B cell (primary cell): ENCODE data around the gene PDGFRA. TPM values are rescaled to one million over a fixed set of nuclear protein-coding genes. Genes with fewer than 3 reads are reported as not detected.
"Not testable (repeated sequence)": the region's sequence is repeated elsewhere in the genome, so short reads cannot be mapped to it uniquely, and the experiment has no call there.

Experiments used
- ATAC-seq: fragments of 200-7000 bp; cut with Tn5 transposase; one replicate; pipeline ENCODE4 v1.10.0; 2021; ENCODE audit warnings: low read depth, mild to moderate bottlenecking, moderate number of reproducible peaks, moderate library complexity
- CTCF ChIA-PET: fragments of 350-600 bp; sonication (Branson Sonifier 250); formaldehyde crosslinking; loops from one replicate; lab custom pipeline; 2021; ENCODE audit warnings: antibody characterized with exemption, inconsistent platforms; lab: Charles Lee
- POLR2A ChIA-PET: fragments of 350-600 bp; sonication (Branson Sonifier 250); formaldehyde crosslinking; loops from one replicate; lab custom pipeline; 2021; ENCODE audit warnings: antibody characterized with exemption; lab: Charles Lee
- DNase-seq: peaks from one replicate; pipeline ENCODE4 v3.0.0; 2013
- H2AFZ ChIP-seq: 2 replicates; pipeline ENCODE4 v1.6.1; 2012; ENCODE audit warnings: mild to moderate bottlenecking, low read depth, low read length; ENCODE audit not compliant: insufficient read depth, poor library complexity, severe bottlenecking
- H3K27ac ChIP-seq, 2 donors: 1 replicate in 1 of 2; 2 replicates in 1 of 2; pipeline ENCODE4 v1.5.1; 2012 to 2013; ENCODE audit warnings: low read length in 2 of 2, mild to moderate bottlenecking in 2 of 2, moderate library complexity in 1 of 2
- H3K27me3 ChIP-seq, 4 experiments: fragments of 200-600 bp in 1 of 4; sonication (generic) in 1 of 4; replicated peaks in 1 of 4; 1 replicate in 2 of 4; 2 replicates in 2 of 4; pipeline versions ENCODE4 v1.6.1 to v1.7.0; 2013 to 2016; ENCODE audit warnings: low read length in 3 of 4, mild to moderate bottlenecking in 2 of 4, mixed read lengths in 1 of 4, moderate library complexity in 1 of 4; ENCODE audit not compliant: insufficient read depth in 4 of 4, control insufficient read depth in 3 of 4; ENCODE audit errors: control extremely low read depth in 1 of 4
- H3K36me3 ChIP-seq, 2 experiments: replicated peaks in 1 of 2; 1 replicate in 1 of 2; 2 replicates in 1 of 2; pipeline versions ENCODE4 v1.6.1 to v1.7.1; 2013; ENCODE audit warnings: low read length in 1 of 2; ENCODE audit not compliant: insufficient read depth in 2 of 2, control insufficient read depth in 1 of 2; ENCODE audit errors: control extremely low read depth in 1 of 2, extremely low read depth in 1 of 2
- H3K4me1 ChIP-seq, 2 donors: fragments of 200-600 bp in 1 of 2; sonication (generic) in 1 of 2; 1 replicate in 1 of 2; 2 replicates in 1 of 2; pipeline versions ENCODE4 v1.5.1 to v1.6.1; 2013 to 2017; ENCODE audit warnings: low read length in 2 of 2; ENCODE audit not compliant: control insufficient read depth in 2 of 2, insufficient read depth in 2 of 2
- H3K4me2 ChIP-seq: replicated peaks from 2 replicates; pipeline ENCODE3; 2012; ENCODE audit warnings: mild to moderate bottlenecking, low read depth, low read length; ENCODE audit not compliant: poor library complexity, severe bottlenecking
- H3K4me3 ChIP-seq, 5 experiments: fragments of 200-600 bp in 1 of 5; sonication (generic) in 1 of 5; 1 replicate in 3 of 5; 2 replicates in 2 of 5; pipeline versions ENCODE4 v1.5.1 to v1.7.0; 2011 to 2016; ENCODE audit warnings: low read length in 4 of 5, mild to moderate bottlenecking in 4 of 5, low read depth in 2 of 5, control low read depth in 1 of 5, moderate library complexity in 1 of 5; ENCODE audit not compliant: insufficient read depth in 1 of 5; ENCODE audit errors: control extremely low read depth in 1 of 5, extremely low read depth in 1 of 5
- H3K79me2 ChIP-seq: fragments of 200-600 bp; sonication (generic); one replicate; pipeline ENCODE4 v1.6.0; 2016; ENCODE audit warnings: low read length; ENCODE audit not compliant: control insufficient read depth, insufficient read depth
- H3K9ac ChIP-seq: fragments of 200-600 bp; sonication (generic); 2 replicates; pipeline ENCODE4 v1.6.1; 2017; ENCODE audit warnings: mild to moderate bottlenecking, low read length, moderate library complexity
- H3K9me3 ChIP-seq, 3 donors: one replicate each; pipeline versions ENCODE4 v1.6.1 to v1.7.1; 2013; ENCODE audit warnings: low read length in 2 of 3; ENCODE audit not compliant: control insufficient read depth in 2 of 3, insufficient read depth in 1 of 3; ENCODE audit errors: control extremely low read depth in 1 of 3
- H4K20me1 ChIP-seq: 2 replicates; pipeline ENCODE4 v1.6.0; 2012; ENCODE audit warnings: mild to moderate bottlenecking, low read length; ENCODE audit not compliant: insufficient read depth, control insufficient read depth, poor library complexity, severe bottlenecking
- H3K27ac Mint-ChIP-seq: one replicate; pipeline ENCODE4 v1.8.0; 2021; ENCODE audit warnings: mixed read lengths
- H3K27me3 Mint-ChIP-seq: one replicate; pipeline ENCODE4 v1.8.0; 2021; ENCODE audit warnings: mixed read lengths
- H3K4me1 Mint-ChIP-seq: one replicate; pipeline ENCODE4 v1.8.0; 2021; ENCODE audit warnings: mixed read lengths
- H3K4me3 Mint-ChIP-seq: one replicate; pipeline ENCODE4 v1.8.0; 2021; ENCODE audit warnings: mixed read lengths
- H3K9me3 Mint-ChIP-seq: one replicate; pipeline ENCODE4 v1.8.0; 2022; ENCODE audit warnings: mixed read lengths; ENCODE audit not compliant: insufficient read depth
- CTCF ChIP-seq: fragments of 200-600 bp; IDR thresholded peaks from one replicate; pipeline ENCODE4 v1.8.0; 2022; ENCODE audit warnings: antibody characterized with exemption, mild to moderate bottlenecking
- EZH2 ChIP-seq: IDR thresholded peaks from 2 replicates; pipeline ENCODE4 v1.6.1; 2012; ENCODE audit warnings: borderline replicate concordance, low read depth, mild to moderate bottlenecking, moderate library complexity, low read length; ENCODE audit not compliant: insufficient read depth, poor library complexity, severe bottlenecking
- WGBS: methylation state at CpG from one replicate; pipeline ENCODE4 v1.1.5; 2013; ENCODE audit warnings: missing lambda C conversion rate; ENCODE audit not compliant: insufficient coverage; 5-methylcytosine and 5-hydroxymethylcytosine counted together
- intact Hi-C: fragments of 100-400 bp; cut with micrococcal nuclease; formaldehyde crosslinking; loops from one replicate; pipeline ENCODE4 v1.10.0; 2022
- polyA plus RNA-seq: library from polyadenylated mRNA; depleted of rRNA; stranded (reverse); fragments of >200 nt; gene quantifications from 2 replicates; pipeline ENCODE4 v1.2.3, GENCODE V29; 2012
- total RNA-seq, 2 donors: library from RNA; stranded (reverse); fragments of 120-200 nt in 1 of 2; gene quantifications; 1 replicate in 1 of 2; 2 replicates in 1 of 2; pipeline versions ENCODE4 v1.2.3 to v1.2.4, GENCODE V29; 2013 to 2022

The PDGFRA gene
- total and polyA plus RNA-seq, 2 donors (not counting 1 experiment from before 2014, with no cell fraction given), result not detected

- ChIA-PET CTCF (interaction anchor here (0.9 kb wide), 1 partner anchor 18 kb away, joined by 3 read pairs; no protein-coding TSS in a partner anchor), POLR2A (no interaction called here)
- no peak overlapping the region for H2AFZ ChIP-seq
- no peak for ATAC-seq
- intact Hi-C loops, result no loop called here
- H3K4me3 Mint-ChIP-seq, result no peak overlapping the region
- H3K27ac Mint-ChIP-seq, result no peak overlapping the region
- H3K27ac ChIP-seq, result no peak overlapping the region
- H3K79me2 ChIP-seq, result no peaks in the 10 kb centered on the region
- no peak for DNase-seq
- peaks cover 14 to 18% of the 10 kb centered on the region in 2 donors for H3K4me1 ChIP-seq
- no peaks in the 10 kb centered on the region for H3K36me3 ChIP-seq
- H3K27me3 Mint-ChIP-seq, result peaks cover 32% of the 10 kb centered on the region
- H3K4me2 ChIP-seq, result no peak overlapping the region
- H3K4me3 ChIP-seq, result no peak overlapping the region
- TF ChIP-seq CTCF, result no peak
- no peak for TF ChIP-seq EZH2
- H4K20me1 ChIP-seq, result no peaks in the 10 kb centered on the region
- H3K4me1 Mint-ChIP-seq, result peaks cover 13% of the 10 kb centered on the region
- peaks cover 2% of the 10 kb centered on the region for H3K9me3 Mint-ChIP-seq
- no CpG with 5 or more reads among the region's 2 CpGs for WGBS
- peaks cover 2 to 9% (median 4%) of the 10 kb centered on the region in 3 donors for H3K9me3 ChIP-seq
- H3K9ac ChIP-seq, result no peak overlapping the region
- H3K27me3 ChIP-seq, result peaks cover 0 to 24% (median 4%) of the 10 kb centered on the region in 4 experiments
These were observed 8.7 kb downstream of the PDGFRA start for GRCh38 chr4:54237770-54238169.

GRCh38 chr4:54238389-54238788 is 9.3 kb downstream of the PDGFRA start:
- ATAC-seq (no peak), DNase-seq (no peak)
- Histone ChIP-seq H3K27ac (no peak overlapping the region), H3K9me3 (peaks cover 2 to 9% (median 4%) of the 10 kb centered on the region in 3 donors), H3K9ac (no peak overlapping the region), H2AFZ (no peak overlapping the region), H3K36me3 (no peaks in the 10 kb centered on the region), H3K79me2 (no peaks in the 10 kb centered on the region), H3K4me3 (no peak overlapping the region), H3K4me1 (peaks cover 8 to 12% of the 10 kb centered on the region in 2 donors), H4K20me1 (no peaks in the 10 kb centered on the region), H3K4me2 (no peak overlapping the region), H3K27me3 (peaks cover 0 to 20% (median 3%) of the 10 kb centered on the region in 4 experiments)
- H3K27me3 Mint-ChIP-seq, result peaks cover 35% of the 10 kb centered on the region
- H3K4me3 Mint-ChIP-seq, result no peak overlapping the region
- TF ChIP-seq CTCF (no peak), EZH2 (no peak)
- peaks cover 2% of the 10 kb centered on the region for H3K9me3 Mint-ChIP-seq
- POLR2A ChIA-PET, result no interaction called here
- no peak overlapping the region for H3K27ac Mint-ChIP-seq
- intact Hi-C loops, result no loop called here
- peaks cover 11% of the 10 kb centered on the region for H3K4me1 Mint-ChIP-seq
- CTCF ChIA-PET, result no interaction called here

GRCh38 chr4:54241268-54241823 is 12.3 kb downstream of the PDGFRA start:
- H4K20me1 ChIP-seq, H3K4me1 Mint-ChIP-seq, H2AFZ ChIP-seq, H3K4me2 ChIP-seq, POLR2A ChIA-PET, H3K9ac ChIP-seq, H3K27me3 ChIP-seq, H3K27ac Mint-ChIP-seq, H3K4me3 ChIP-seq, H3K79me2 ChIP-seq, H3K9me3 ChIP-seq, H3K36me3 ChIP-seq, DNase-seq, ATAC-seq, H3K27ac ChIP-seq, intact Hi-C loops, H3K9me3 Mint-ChIP-seq, H3K4me3 Mint-ChIP-seq, H3K4me1 ChIP-seq: not testable (repeated sequence)
- H3K27me3 Mint-ChIP-seq, result peaks cover 19% of the 10 kb centered on the region
- WGBS, result 100% methylated on average over 2 of the region's 3 CpGs
- CTCF ChIA-PET, result interaction anchor here (1.0 kb wide), 1 partner anchor 22 kb away, joined by 3 read pairs; no protein-coding TSS in a partner anchor
